LNCaP clone FGC (cell line): ENCODE results near the gene TMPRSS2.

Experiments
- DNase-seq: peaks from one replicate; pipeline ENCODE4 v3.0.0-alpha.2; 2011; ENCODE audit warnings: low read depth
- H3K4me3 ChIP-seq: 2 replicates; pipeline ENCODE4 v1.5.1; 2011; ENCODE audit warnings: mild to moderate bottlenecking, low read depth, low read length, control low read depth
- TF ChIP-seq, protein P1 (sequence below): IDR thresholded peaks from 2 replicates; pipeline ENCODE4 v1.5.1; 2012; ENCODE audit warnings: mild to moderate bottlenecking; ENCODE audit not compliant: control insufficient read depth, insufficient read depth; ENCODE audit errors: extremely low read depth

The TMPRSS2 gene

DNA sequence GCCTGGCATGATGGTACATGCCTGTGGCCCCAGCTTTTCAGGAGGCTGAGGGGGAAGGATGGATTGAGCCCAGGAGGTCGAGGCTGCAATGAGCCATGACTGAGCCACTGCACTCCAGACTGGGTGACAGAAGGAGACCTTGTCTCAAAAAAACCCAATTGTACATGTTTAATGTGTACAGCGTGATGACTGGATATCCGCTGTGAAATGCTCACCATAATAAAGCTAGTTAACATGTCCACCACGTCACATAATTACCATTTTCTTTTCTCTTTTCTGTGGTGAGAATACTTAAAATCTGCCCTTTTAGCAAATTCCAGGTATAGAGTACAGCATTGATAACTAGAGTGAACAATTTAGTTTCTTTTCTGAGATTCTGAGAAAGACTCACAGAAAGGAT lies 24.0 kb downstream of the TMPRSS2 start:
- no peak overlapping the region for H3K4me3 ChIP-seq

DNA sequence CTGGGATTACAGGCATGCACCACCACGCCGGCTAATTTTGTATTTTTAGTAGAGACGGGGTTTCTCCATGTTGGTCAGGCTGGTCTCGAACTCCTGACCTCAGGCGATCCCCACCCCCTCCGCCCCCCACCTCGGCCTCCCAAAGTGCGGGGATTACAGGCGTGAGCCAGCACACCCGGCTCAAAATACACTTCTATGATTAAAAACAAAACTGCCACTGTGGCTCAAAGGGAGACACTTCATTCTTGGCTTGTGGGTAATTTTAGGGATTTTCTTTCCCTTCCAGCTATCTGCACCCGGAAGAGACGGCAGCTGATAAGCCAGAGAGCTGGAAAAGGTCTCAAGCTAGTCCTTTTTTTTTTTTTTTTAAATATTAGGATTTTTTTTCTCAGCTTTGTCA lies 24.5 kb downstream of the TMPRSS2 start:
- DNase-seq, result no peak
- TF ChIP-seq, protein P1, sequence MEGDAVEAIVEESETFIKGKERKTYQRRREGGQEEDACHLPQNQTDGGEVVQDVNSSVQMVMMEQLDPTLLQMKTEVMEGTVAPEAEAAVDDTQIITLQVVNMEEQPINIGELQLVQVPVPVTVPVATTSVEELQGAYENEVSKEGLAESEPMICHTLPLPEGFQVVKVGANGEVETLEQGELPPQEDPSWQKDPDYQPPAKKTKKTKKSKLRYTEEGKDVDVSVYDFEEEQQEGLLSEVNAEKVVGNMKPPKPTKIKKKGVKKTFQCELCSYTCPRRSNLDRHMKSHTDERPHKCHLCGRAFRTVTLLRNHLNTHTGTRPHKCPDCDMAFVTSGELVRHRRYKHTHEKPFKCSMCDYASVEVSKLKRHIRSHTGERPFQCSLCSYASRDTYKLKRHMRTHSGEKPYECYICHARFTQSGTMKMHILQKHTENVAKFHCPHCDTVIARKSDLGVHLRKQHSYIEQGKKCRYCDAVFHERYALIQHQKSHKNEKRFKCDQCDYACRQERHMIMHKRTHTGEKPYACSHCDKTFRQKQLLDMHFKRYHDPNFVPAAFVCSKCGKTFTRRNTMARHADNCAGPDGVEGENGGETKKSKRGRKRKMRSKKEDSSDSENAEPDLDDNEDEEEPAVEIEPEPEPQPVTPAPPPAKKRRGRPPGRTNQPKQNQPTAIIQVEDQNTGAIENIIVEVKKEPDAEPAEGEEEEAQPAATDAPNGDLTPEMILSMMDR, result no peak
- H3K4me3 ChIP-seq, result no peak overlapping the region

More for the DNA sequence above, 24.0 kb downstream of the TMPRSS2 start:
- TF ChIP-seq, protein P1, result no peak
- no peak for DNase-seq

DNA sequence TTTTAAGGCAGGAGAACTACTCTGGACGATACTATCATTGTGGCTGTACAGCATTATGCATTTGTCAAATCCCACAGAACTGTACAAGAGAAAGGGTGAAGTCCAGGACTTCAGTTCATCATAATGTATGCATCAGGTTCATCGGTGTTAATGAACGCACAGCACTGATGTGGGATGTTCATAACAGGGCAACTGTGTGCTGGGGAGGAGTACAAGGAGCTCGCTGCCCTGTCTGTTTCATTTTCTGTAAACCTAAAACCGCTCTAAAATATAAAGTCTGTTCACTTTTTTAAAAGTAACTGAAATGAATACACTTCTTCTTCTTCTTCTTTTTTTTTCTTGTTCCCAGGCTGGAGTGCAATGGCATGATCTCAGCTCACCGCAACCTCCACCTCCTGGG lies 25.0 kb downstream of the TMPRSS2 start:
- DNase-seq, result no peak
- TF ChIP-seq, protein P1, result no peak
- no peak overlapping the region for H3K4me3 ChIP-seq

DNA sequence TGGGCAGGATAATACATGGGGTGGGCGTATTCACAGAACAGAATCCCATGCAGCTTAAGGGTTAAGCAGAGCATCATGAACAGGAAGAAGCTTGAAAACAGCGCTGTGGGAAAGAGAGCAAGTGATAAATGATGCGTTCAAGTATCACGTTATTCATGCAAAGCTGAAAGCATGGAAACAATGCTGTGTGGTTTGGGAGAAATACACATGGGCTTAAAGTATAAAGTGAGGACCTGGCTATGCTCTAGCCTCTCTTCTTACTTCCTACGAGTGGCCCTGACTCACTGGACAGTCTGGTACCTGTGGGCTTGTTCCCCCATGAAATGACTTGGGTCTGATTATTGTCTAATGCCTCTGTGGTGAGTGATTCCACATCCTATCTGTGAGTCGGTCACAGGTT lies 25.7 kb downstream of the TMPRSS2 start:
- no peak for DNase-seq
- TF ChIP-seq, protein P1, result no peak
- H3K4me3 ChIP-seq, result no peak overlapping the region

DNA sequence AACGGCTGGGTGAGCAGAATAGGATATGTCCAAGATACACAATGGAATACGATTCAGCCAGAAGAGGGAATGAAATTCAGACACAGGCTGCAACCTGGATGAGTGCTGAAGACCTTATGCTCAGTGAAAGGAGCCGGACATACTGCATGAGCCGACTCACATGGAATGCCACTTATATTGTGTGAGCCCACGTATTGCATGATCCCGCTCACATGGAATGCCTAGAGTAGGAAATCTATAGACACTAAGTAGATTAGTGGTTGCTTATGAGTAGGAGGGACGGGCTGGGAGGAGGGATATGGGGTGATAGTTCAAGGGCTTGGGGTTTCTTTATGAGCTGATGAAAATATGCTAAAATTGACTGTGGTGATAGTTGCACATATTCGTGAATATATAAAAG lies 26.8 kb downstream of the TMPRSS2 start:
- no peak for DNase-seq
- no peak overlapping the region for H3K4me3 ChIP-seq
- TF ChIP-seq, protein P1, result no peak

DNA sequence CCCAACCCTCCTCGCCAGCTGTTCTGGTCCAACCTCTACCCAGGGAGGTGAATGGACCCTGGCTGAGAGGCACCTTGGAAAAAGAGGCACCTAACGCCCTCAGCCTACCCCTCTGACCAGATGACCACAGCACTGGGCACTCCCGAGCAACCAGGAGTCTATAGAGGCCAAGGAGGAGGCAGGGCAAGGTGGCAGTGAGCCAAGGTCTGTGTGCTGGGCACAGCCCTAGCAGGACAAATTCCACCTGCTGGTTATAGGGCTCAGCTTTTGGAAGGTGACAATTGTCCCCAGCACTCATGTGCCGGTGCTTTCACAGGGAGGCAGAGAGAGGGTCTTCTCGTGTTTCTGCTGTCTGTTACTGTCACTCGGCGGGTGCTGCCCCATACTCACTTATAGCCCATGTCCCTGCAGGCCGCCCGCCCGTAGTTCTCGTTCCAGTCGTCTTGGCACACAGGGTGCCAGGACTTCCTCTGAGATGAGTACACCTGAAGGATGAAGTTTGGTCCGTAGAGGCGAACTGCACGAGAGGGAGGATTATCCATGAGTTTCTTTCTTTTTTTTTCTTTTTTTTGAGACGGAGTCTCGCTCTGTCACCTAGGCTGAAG lies 27.8 kb downstream of the TMPRSS2 start:
- no peak for DNase-seq
- H3K4me3 ChIP-seq, result no peak overlapping the region
- TF ChIP-seq, protein P1, result no peak

DNA sequence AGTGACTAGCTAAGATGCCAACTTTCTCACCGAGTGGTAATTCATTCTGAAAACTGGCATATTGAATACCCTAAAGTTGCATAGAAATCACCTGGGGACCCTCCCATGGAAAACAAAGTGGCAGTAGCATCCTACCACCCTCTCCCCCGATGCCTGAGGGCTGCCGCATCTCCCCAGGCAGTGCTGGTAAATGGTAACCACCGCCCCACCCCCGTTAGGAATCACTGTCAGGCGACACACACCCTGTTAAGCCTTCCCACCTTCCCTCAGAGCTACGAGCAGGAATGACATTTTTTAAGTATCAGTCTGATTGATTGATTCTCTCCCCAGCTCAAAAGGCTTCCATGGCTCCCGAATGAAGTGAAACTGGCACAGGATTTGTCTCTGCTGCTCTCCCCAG lies 28.3 kb downstream of the TMPRSS2 start:
- H3K4me3 ChIP-seq, result no peak overlapping the region
- DNase-seq, result no peak
- TF ChIP-seq, protein P1, result no peak
